ENCODE data around the gene NGF.

Gene NGF

DNA sequence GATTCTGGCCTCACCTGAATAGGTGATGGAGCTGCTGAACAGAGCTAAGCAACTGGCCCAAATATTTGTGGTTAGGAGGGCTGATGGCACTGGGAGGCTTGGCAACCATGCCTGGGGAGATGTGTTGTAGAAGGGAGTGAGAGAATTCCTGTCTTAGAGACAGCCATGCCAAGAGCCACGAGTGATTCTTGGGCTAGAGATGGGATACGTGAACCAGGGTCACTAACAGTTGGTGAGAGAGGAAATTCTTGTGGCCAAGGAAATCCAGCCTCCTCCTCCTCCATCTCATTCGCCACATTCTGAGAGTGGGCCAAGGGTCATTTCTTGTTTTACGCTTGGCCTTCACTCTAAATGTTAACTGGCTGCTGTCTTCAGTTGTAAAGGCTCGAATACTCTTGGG is 46.3 kb downstream of the NGF start:
- Histone ChIP-seq H3K9ac (ENCODE audit: low read depth, low read length, poor library complexity, severe bottlenecking) (no peak overlapping the region), H3K4me2 (ENCODE audit: low read depth, low read length, poor library complexity, severe bottlenecking) (no peak overlapping the region), H3K9me2 (replicated peaks; ENCODE audit: low read depth, low read length) (no peaks in the 10 kb centered on the region), H3K79me2 (ENCODE audit: insufficient read depth, low read length) (no peaks in the 10 kb centered on the region), H3K27me3 (ENCODE audit: insufficient read depth, low read length, poor library complexity, severe bottlenecking) (no peaks in the 10 kb centered on the region), H3K9me3 (ENCODE audit: insufficient read depth, low read depth, low read length) (no peaks in the 10 kb centered on the region), H3F3A (ENCODE audit: low read depth) (no peaks in the 10 kb centered on the region), H4K20me1 (ENCODE audit: insufficient read depth, low read length, poor library complexity, severe bottlenecking) (no peaks in the 10 kb centered on the region), H2AFZ (ENCODE audit: low read length) (no peak overlapping the region), H3K36me3 (ENCODE audit: insufficient read depth, low read length) (no peaks in the 10 kb centered on the region), H3K4me1 (ENCODE audit: insufficient read depth, low read length, poor library complexity, severe bottlenecking) (no peaks in the 10 kb centered on the region), H3K4me3 (ENCODE audit: low read length, poor library complexity, severe bottlenecking) (no peak overlapping the region)
- no peak for TF ChIP-seq EZH2phosphoT487 (IDR thresholded peaks at IDR 0.05; ENCODE audit: borderline replicate concordance)
- TF ChIP-seq, protein P1, sequence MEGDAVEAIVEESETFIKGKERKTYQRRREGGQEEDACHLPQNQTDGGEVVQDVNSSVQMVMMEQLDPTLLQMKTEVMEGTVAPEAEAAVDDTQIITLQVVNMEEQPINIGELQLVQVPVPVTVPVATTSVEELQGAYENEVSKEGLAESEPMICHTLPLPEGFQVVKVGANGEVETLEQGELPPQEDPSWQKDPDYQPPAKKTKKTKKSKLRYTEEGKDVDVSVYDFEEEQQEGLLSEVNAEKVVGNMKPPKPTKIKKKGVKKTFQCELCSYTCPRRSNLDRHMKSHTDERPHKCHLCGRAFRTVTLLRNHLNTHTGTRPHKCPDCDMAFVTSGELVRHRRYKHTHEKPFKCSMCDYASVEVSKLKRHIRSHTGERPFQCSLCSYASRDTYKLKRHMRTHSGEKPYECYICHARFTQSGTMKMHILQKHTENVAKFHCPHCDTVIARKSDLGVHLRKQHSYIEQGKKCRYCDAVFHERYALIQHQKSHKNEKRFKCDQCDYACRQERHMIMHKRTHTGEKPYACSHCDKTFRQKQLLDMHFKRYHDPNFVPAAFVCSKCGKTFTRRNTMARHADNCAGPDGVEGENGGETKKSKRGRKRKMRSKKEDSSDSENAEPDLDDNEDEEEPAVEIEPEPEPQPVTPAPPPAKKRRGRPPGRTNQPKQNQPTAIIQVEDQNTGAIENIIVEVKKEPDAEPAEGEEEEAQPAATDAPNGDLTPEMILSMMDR (conservative IDR thresholded peaks at IDR 0.05; ENCODE audit: low read length): no peak

DNA sequence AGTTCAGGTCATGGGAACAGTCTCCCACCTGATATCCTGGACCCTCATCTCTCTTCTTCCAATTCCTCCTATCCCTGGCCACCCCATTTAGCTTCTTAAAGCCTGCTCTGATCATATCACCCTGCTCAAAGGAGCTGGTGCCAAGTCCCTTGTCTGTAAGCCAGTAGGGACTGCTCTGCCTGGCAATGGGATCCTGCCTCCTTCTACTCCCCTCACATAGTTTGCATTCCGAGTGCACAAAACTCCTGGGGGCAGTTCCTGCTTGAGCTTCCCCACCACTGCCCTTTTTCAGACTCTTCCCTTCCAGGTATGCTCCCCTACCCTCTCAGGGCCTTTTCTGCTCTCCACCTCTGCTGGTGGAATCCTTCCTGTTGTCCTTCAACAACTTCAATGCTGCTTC is 48.1 kb downstream of the NGF start:
- Histone ChIP-seq H4K20me1 (ENCODE audit: insufficient read depth, low read length, poor library complexity, severe bottlenecking) (no peaks in the 10 kb centered on the region), H3F3A (ENCODE audit: low read depth) (no peaks in the 10 kb centered on the region), H3K4me1 (ENCODE audit: insufficient read depth, low read length, poor library complexity, severe bottlenecking) (peaks cover 6% of the 10 kb centered on the region), H3K4me3 (ENCODE audit: low read length, poor library complexity, severe bottlenecking) (no peak overlapping the region), H3K79me2 (ENCODE audit: insufficient read depth, low read length) (no peaks in the 10 kb centered on the region), H2AFZ (ENCODE audit: low read length) (no peak overlapping the region), H3K9me2 (replicated peaks; ENCODE audit: low read depth, low read length) (no peaks in the 10 kb centered on the region), H3K27me3 (ENCODE audit: insufficient read depth, low read length, poor library complexity, severe bottlenecking) (no peaks in the 10 kb centered on the region), H3K36me3 (ENCODE audit: insufficient read depth, low read length) (no peaks in the 10 kb centered on the region), H3K9ac (ENCODE audit: low read depth, low read length, poor library complexity, severe bottlenecking) (no peak overlapping the region), H3K4me2 (ENCODE audit: low read depth, low read length, poor library complexity, severe bottlenecking) (no peak overlapping the region), H3K9me3 (ENCODE audit: insufficient read depth, low read depth, low read length) (no peaks in the 10 kb centered on the region)
- no peak for TF ChIP-seq EZH2phosphoT487 (IDR thresholded peaks at IDR 0.05; ENCODE audit: borderline replicate concordance)
- TF ChIP-seq, protein P1 (conservative IDR thresholded peaks at IDR 0.05; ENCODE audit: low read length): no peak

- Histone ChIP-seq H4K20me1 (ENCODE audit: insufficient read depth, low read length, poor library complexity, severe bottlenecking) (no peaks in the 10 kb centered on the region), H3K9me2 (replicated peaks; ENCODE audit: low read depth, low read length) (no peaks in the 10 kb centered on the region), H3K36me3 (ENCODE audit: insufficient read depth, low read length) (no peaks in the 10 kb centered on the region), H3K9ac (ENCODE audit: low read depth, low read length, poor library complexity, severe bottlenecking) (no peak overlapping the region), H3K4me2 (ENCODE audit: low read depth, low read length, poor library complexity, severe bottlenecking) (no peak overlapping the region), H3K79me2 (ENCODE audit: insufficient read depth, low read length) (no peaks in the 10 kb centered on the region), H3K4me1 (ENCODE audit: insufficient read depth, low read length, poor library complexity, severe bottlenecking) (peaks cover 10% of the 10 kb centered on the region), H3K9me3 (ENCODE audit: insufficient read depth, low read depth, low read length) (no peaks in the 10 kb centered on the region), H3K27me3 (ENCODE audit: insufficient read depth, low read length, poor library complexity, severe bottlenecking) (no peaks in the 10 kb centered on the region), H3F3A (ENCODE audit: low read depth) (no peaks in the 10 kb centered on the region), H2AFZ (ENCODE audit: low read length) (no peak overlapping the region), H3K4me3 (ENCODE audit: low read length, poor library complexity, severe bottlenecking) (no peak overlapping the region)
- TF ChIP-seq EZH2phosphoT487 (IDR thresholded peaks at IDR 0.05; ENCODE audit: borderline replicate concordance): no peak
- TF ChIP-seq, protein P1 (conservative IDR thresholded peaks at IDR 0.05; ENCODE audit: low read length): no peak
These were observed 49.4 kb downstream of the NGF start for GRCh38 chr1:115288591-115289198.
